Measurements from ENCODE around the gene USP48.
"Not testable (repeated sequence)": the region's sequence is repeated elsewhere in the genome, so short reads cannot be mapped to it uniquely, and the experiment has no call there.

USP48 gene, protein sequence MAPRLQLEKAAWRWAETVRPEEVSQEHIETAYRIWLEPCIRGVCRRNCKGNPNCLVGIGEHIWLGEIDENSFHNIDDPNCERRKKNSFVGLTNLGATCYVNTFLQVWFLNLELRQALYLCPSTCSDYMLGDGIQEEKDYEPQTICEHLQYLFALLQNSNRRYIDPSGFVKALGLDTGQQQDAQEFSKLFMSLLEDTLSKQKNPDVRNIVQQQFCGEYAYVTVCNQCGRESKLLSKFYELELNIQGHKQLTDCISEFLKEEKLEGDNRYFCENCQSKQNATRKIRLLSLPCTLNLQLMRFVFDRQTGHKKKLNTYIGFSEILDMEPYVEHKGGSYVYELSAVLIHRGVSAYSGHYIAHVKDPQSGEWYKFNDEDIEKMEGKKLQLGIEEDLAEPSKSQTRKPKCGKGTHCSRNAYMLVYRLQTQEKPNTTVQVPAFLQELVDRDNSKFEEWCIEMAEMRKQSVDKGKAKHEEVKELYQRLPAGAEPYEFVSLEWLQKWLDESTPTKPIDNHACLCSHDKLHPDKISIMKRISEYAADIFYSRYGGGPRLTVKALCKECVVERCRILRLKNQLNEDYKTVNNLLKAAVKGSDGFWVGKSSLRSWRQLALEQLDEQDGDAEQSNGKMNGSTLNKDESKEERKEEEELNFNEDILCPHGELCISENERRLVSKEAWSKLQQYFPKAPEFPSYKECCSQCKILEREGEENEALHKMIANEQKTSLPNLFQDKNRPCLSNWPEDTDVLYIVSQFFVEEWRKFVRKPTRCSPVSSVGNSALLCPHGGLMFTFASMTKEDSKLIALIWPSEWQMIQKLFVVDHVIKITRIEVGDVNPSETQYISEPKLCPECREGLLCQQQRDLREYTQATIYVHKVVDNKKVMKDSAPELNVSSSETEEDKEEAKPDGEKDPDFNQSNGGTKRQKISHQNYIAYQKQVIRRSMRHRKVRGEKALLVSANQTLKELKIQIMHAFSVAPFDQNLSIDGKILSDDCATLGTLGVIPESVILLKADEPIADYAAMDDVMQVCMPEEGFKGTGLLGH

GRCh38 chr1:21782868-21783678, at the start of gene USP48:
Gene USP48, minus strand, starts transcription at chr1:21783149. Its CDS starts 192 bp downstream, at chr1:21782957.
- peaks cover 23% of the 10 kb centered on the region for H3K4me1 Mint-ChIP-seq
- H3K36me3 Mint-ChIP-seq: no peaks in the 10 kb centered on the region
- H3K27me3 Mint-ChIP-seq: no peaks in the 10 kb centered on the region
- H3K4me3 Mint-ChIP-seq: peak within 1 kb of the TSS; percentile 81
- peak within 1 kb of the TSS; percentile 100 for H3K27ac Mint-ChIP-seq
- no peaks in the 10 kb centered on the region for H3K9me3 Mint-ChIP-seq
- peak; percentile 95 for ATAC-seq

DNA sequence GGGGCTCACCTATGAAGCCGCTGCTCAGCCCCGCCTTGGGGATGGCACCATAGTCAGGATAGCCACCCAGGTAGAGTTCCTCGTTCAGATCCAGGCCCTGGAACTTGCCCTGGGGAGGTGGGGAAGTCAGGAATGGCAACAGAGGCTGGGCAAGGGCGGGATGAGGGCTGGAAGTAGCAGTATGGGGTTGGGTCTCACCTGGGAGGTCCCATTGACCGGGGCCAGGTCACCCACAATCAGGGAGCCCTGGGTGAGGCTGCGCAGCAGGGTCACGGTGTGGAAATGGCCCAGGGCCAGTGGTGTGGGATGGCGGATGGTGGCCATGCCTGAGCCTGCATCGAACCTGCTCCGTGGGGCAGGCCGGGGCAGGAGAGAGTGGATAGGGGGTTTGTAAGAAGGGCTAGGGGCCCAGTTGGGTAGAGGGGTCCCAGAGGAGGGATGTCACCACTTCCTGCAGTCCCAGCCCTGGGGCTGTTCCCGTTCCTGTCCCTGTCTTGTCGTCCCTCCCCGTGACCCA, 48.6 kb upstream of the USP48 start:
- no peaks in the 10 kb centered on the region for H3K27me3 Mint-ChIP-seq
- H3K4me3 Mint-ChIP-seq: no peak overlapping the region
- H3K4me1 Mint-ChIP-seq: no peaks in the 10 kb centered on the region
- H3K36me3 Mint-ChIP-seq: peaks cover 39% of the 10 kb centered on the region
- H3K9me3 Mint-ChIP-seq: peaks cover 10% of the 10 kb centered on the region
- H3K27ac Mint-ChIP-seq: no peak overlapping the region
- ATAC-seq: no peak

- Mint-ChIP-seq H3K36me3 (peaks cover 39% of the 10 kb centered on the region), H3K9me3 (peaks cover 10% of the 10 kb centered on the region), H3K27me3 (no peaks in the 10 kb centered on the region), H3K27ac (no peak overlapping the region), H3K4me1 (no peaks in the 10 kb centered on the region), H3K4me3 (no peak overlapping the region)
- ATAC-seq: no peak
Measured at GRCh38 chr1:21830792-21831453, 48.0 kb upstream of the USP48 start.

- no peak overlapping the region for H3K4me3 Mint-ChIP-seq
- ATAC-seq: no peak
- peaks cover 8% of the 10 kb centered on the region for H3K9me3 Mint-ChIP-seq
- H3K36me3 Mint-ChIP-seq: peaks cover 26% of the 10 kb centered on the region
- H3K27ac Mint-ChIP-seq: no peak overlapping the region
- H3K4me1 Mint-ChIP-seq: no peaks in the 10 kb centered on the region
- H3K27me3 Mint-ChIP-seq: no peaks in the 10 kb centered on the region
Measured at GRCh38 chr1:21829294-21829693, 46.3 kb upstream of the USP48 start.

- Mint-ChIP-seq H3K4me1 (peaks cover 3% of the 10 kb centered on the region), H3K9me3 (peaks cover 4% of the 10 kb centered on the region), H3K27me3 (no peaks in the 10 kb centered on the region), H3K27ac (no peak overlapping the region), H3K4me3 (no peak overlapping the region), H3K36me3 (peaks cover 19% of the 10 kb centered on the region)
- no peak for ATAC-seq
Measured at GRCh38 chr1:21828506-21829210, 45.7 kb upstream of the USP48 start.

GRCh38 chr1:21828075-21828474, 45.1 kb upstream of the USP48 start:
- no peak overlapping the region for H3K4me3 Mint-ChIP-seq
- no peaks in the 10 kb centered on the region for H3K27me3 Mint-ChIP-seq
- peaks cover 13% of the 10 kb centered on the region for H3K36me3 Mint-ChIP-seq
- no peak overlapping the region for H3K27ac Mint-ChIP-seq
- ATAC-seq: no peak
- H3K9me3 Mint-ChIP-seq: peaks cover 4% of the 10 kb centered on the region
- H3K4me1 Mint-ChIP-seq: peaks cover 4% of the 10 kb centered on the region

DNA sequence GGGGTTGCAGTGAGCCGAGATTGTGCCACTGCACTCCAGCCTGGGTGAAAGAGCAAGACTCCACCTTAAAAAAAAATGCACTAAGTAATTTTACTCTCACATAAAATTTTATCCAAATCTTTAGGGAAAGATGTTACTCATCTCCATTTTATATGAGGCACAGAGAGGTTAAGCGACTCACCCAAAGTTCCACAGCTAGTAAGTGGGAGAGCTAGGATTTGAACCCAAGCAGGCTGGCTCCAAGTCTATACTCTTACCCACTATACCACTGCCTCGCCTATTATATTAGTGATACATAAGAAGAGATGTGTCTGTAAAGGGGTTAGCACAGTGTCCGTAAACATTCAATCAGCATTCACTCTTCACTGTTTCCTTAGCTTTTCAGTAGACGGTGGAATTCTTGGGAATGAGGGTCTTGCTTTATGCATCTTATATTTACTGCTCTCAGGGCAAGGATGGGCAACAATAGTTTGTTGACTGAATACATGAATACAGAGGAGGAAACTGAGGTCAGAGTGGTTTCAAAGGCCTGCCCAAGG, 44.3 kb upstream of the USP48 start:
- Mint-ChIP-seq H3K9me3 (no peaks in the 10 kb centered on the region), H3K27ac (no peak overlapping the region), H3K4me3 (no peak overlapping the region), H3K36me3 (peaks cover 6% of the 10 kb centered on the region), H3K4me1 (peaks cover 4% of the 10 kb centered on the region), H3K27me3 (no peaks in the 10 kb centered on the region)
- ATAC-seq: no peak

GRCh38 chr1:21826694-21827093, 43.7 kb upstream of the USP48 start:
- not testable (repeated sequence) for H3K4me1 Mint-ChIP-seq, H3K4me3 Mint-ChIP-seq, H3K27ac Mint-ChIP-seq, H3K9me3 Mint-ChIP-seq, H3K27me3 Mint-ChIP-seq, H3K36me3 Mint-ChIP-seq, ATAC-seq

GRCh38 chr1:21825393-21825792, 42.4 kb upstream of the USP48 start:
- H3K9me3 Mint-ChIP-seq: no peaks in the 10 kb centered on the region
- H3K27ac Mint-ChIP-seq: no peak overlapping the region
- no peak overlapping the region for H3K4me3 Mint-ChIP-seq
- no peaks in the 10 kb centered on the region for H3K27me3 Mint-ChIP-seq
- peaks cover 4% of the 10 kb centered on the region for H3K4me1 Mint-ChIP-seq
- no peaks in the 10 kb centered on the region for H3K36me3 Mint-ChIP-seq
- ATAC-seq: no peak

DNA sequence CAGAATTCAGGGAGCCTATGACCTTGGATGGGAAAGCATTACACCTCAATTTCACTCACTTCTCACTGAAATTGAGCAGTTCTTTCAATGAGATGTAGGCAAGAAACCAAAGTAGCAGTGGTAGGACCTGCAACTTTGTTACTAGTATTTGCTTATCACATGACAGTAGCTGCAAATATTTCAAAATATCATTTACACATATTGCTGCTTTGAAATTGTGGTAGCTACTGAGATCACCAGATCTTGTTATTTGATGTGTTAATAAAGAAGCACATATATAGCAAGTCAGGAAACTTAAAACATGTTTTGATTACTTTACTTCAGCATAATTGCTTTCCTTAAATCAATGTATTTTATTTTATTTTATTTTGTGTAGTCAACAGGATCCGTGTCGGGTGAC, 42.0 kb upstream of the USP48 start:
- Mint-ChIP-seq H3K36me3 (no peaks in the 10 kb centered on the region), H3K4me1 (peaks cover 4% of the 10 kb centered on the region), H3K27ac (no peak overlapping the region), H3K27me3 (no peaks in the 10 kb centered on the region), H3K4me3 (no peak overlapping the region), H3K9me3 (no peaks in the 10 kb centered on the region)
- no peak for ATAC-seq

DNA sequence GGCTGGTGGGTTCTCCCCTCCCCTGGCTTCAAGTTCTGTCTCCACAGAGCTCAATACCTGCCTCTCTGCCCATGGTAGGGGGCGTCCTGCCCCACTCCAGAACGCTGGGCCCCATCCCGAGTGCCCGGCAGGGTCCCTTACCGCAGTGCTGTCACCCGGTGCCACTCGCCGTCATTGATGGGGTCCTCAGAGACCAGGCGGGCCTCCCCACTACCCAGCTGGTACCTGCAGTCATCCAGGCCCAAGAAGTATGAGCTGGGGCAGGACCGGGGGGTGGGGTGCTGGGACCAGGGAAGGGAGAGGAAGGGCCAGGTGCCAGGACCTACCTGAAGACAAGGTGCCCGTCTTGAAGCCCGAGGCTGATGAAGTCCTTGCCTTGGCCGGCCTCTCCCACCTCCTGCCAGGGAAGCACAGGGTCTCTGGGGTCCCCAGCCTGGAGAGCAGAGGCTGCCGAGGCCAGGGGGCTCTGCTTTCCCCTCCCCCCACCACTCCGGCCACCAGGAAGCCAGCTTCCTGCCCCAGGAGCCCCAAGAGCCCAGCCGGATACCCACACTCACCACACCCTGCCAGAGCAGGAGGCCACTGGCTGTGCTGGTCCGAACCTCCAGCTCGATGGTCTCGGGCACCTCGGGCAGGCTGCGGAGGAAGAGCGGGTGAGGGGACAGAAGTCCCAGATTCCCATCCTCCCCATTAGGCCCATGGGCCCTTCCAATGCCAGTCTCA, 41.2 kb upstream of the USP48 start:
- peaks cover 4% of the 10 kb centered on the region for H3K4me1 Mint-ChIP-seq
- H3K9me3 Mint-ChIP-seq: no peaks in the 10 kb centered on the region
- peak; percentile 29 for ATAC-seq
- no peaks in the 10 kb centered on the region for H3K36me3 Mint-ChIP-seq
- H3K4me3 Mint-ChIP-seq: no peak overlapping the region
- peak overlapping the region; percentile 61 for H3K27ac Mint-ChIP-seq
- no peaks in the 10 kb centered on the region for H3K27me3 Mint-ChIP-seq

GRCh38 chr1:21823206-21823979, 40.4 kb upstream of the USP48 start:
- Mint-ChIP-seq H3K36me3 (no peaks in the 10 kb centered on the region), H3K27ac (peak overlapping the region; percentile 61), H3K4me3 (no peak overlapping the region), H3K4me1 (peaks cover 4% of the 10 kb centered on the region), H3K27me3 (no peaks in the 10 kb centered on the region), H3K9me3 (no peaks in the 10 kb centered on the region)
- no peak for ATAC-seq
